IMR-90 (cell line): ENCODE data around the gene GSK3B. TPM values are rescaled to one million over a fixed set of nuclear protein-coding genes. Genes with fewer than 3 reads are reported as not detected.

Source experiments
- ATAC-seq: fragments of 200-7000 bp; cut with Tn5 transposase; 2 replicates; pipeline ENCODE4 v1.9.1; 2020; ENCODE audit warnings: low read depth, mild to moderate bottlenecking, moderate library complexity
- BruUV-seq: library from RNA; stranded (reverse); fragments of 400-500 nt; replicated peaks from 2 replicates; lab custom pipeline; 2021; lab: Mats Ljungman, UMichigan
- CTCF ChIA-PET: fragments of 300-600 bp; formaldehyde crosslinking; extraction: SDS; loops from one replicate; lab custom pipeline; 2021; ENCODE audit warnings: antibody characterized with exemption; lab: Yijun Ruan, JAX
- POLR2A ChIA-PET: fragments of 300-600 bp; sonication (Branson Sonifier 250); formaldehyde crosslinking; loops from one replicate; lab custom pipeline; 2022; ENCODE audit warnings: antibody characterized with exemption; ENCODE audit not compliant: unreplicated experiment; lab: Charles Lee
- DNase-seq: peaks from one replicate; pipeline ENCODE4 v3.0.0; 2013
- H2AFZ ChIP-seq: replicated peaks from 2 replicates; pipeline ENCODE3; 2013; ENCODE audit warnings: low read length, mild to moderate bottlenecking; ENCODE audit not compliant: poor library complexity
- H2AK5ac ChIP-seq: 2 replicates; pipeline ENCODE4 v1.6.1; 2013; ENCODE audit warnings: low read depth, low read length, inconsistent platforms
- H2AK9ac ChIP-seq: replicated peaks from 2 replicates; pipeline ENCODE3; 2013; ENCODE audit warnings: mild to moderate bottlenecking, low read depth, low read length, moderate library complexity; ENCODE audit not compliant: poor library complexity
- H2BK120ac ChIP-seq: 2 replicates; pipeline ENCODE4 v1.6.1; 2013; ENCODE audit warnings: low read depth, low read length, inconsistent platforms
- H2BK15ac ChIP-seq: 3 replicates; pipeline ENCODE4 v1.6.1; 2013; ENCODE audit warnings: low read depth, low read length, inconsistent platforms
- H2BK20ac ChIP-seq: 2 replicates; pipeline ENCODE4 v1.6.1; 2013; ENCODE audit warnings: low read depth, mild to moderate bottlenecking, inconsistent platforms, low read length, moderate library complexity
- H2BK5ac ChIP-seq: 2 replicates; pipeline ENCODE4 v1.6.1; 2013; ENCODE audit warnings: mild to moderate bottlenecking, low read depth, low read length, inconsistent platforms; ENCODE audit not compliant: poor library complexity, severe bottlenecking
- H3K14ac ChIP-seq: replicated peaks from 2 replicates; pipeline ENCODE4 v1.6.1; 2013; ENCODE audit warnings: low read depth, low read length, inconsistent platforms
- H3K18ac ChIP-seq: 2 replicates; pipeline ENCODE4 v1.6.1; 2013; ENCODE audit warnings: low read depth, low read length, control low read depth
- H3K23ac ChIP-seq: 2 replicates; pipeline ENCODE4 v1.6.1; 2013; ENCODE audit warnings: low read depth, low read length, inconsistent platforms
- H3K27ac ChIP-seq: 2 replicates; pipeline ENCODE4 v1.5.1; 2013; ENCODE audit warnings: mild to moderate bottlenecking, control low read depth, low read length; ENCODE audit not compliant: insufficient read depth
- H3K27me3 ChIP-seq: 2 replicates; pipeline ENCODE4 v1.6.1; 2013; ENCODE audit warnings: low read length; ENCODE audit not compliant: control insufficient read depth, insufficient read depth
- H3K36me3 ChIP-seq: 2 replicates; pipeline ENCODE4 v1.6.1; 2013; ENCODE audit warnings: low read length, mixed read lengths; ENCODE audit not compliant: control insufficient read depth, insufficient read depth
- H3K4ac ChIP-seq: 2 replicates; pipeline ENCODE4 v1.6.1; 2013; ENCODE audit warnings: low read depth, low read length, inconsistent platforms
- H3K4me1 ChIP-seq: 2 replicates; pipeline ENCODE4 v1.6.1; 2013; ENCODE audit warnings: low read length, mixed read lengths; ENCODE audit not compliant: control insufficient read depth, insufficient read depth
- H3K4me2 ChIP-seq: 2 replicates; pipeline ENCODE4 v1.6.1; 2013; ENCODE audit warnings: low read depth, mild to moderate bottlenecking, control low read depth, low read length, moderate library complexity
- H3K4me3 ChIP-seq: 2 replicates; pipeline ENCODE4 v1.5.1; 2013; ENCODE audit warnings: low read depth, mild to moderate bottlenecking, control low read depth, low read length, moderate library complexity; ENCODE audit not compliant: insufficient read depth
- H3K56ac ChIP-seq: 2 replicates; pipeline ENCODE4 v1.6.1; 2013; ENCODE audit warnings: low read length, inconsistent platforms; ENCODE audit not compliant: insufficient read depth; ENCODE audit errors: extremely low read depth
- H3K79me1 ChIP-seq, 2 experiments: 2 replicates each; pipeline ENCODE4 v1.6.1; 2013; ENCODE audit warnings: low read length in 2 of 2, inconsistent platforms in 1 of 2, low read depth in 1 of 2
- H3K9ac ChIP-seq: 2 replicates; pipeline ENCODE4 v1.6.1; 2013; ENCODE audit warnings: low read depth, low read length, control low read depth
- H3K9me1 ChIP-seq: 2 replicates; pipeline ENCODE4 v1.6.1; 2013; ENCODE audit warnings: low read length, inconsistent platforms; ENCODE audit not compliant: insufficient read depth
- H3K9me3 ChIP-seq: 2 replicates; pipeline ENCODE4 v1.6.1; 2013; ENCODE audit warnings: low read length; ENCODE audit not compliant: control insufficient read depth, insufficient read depth
- H4K20me1 ChIP-seq: 2 replicates; pipeline ENCODE4 v1.6.1; 2013; ENCODE audit warnings: low read length, inconsistent platforms; ENCODE audit not compliant: insufficient read depth
- H4K5ac ChIP-seq: 2 replicates; pipeline ENCODE4 v1.6.1; 2013; ENCODE audit warnings: mild to moderate bottlenecking, low read depth, low read length, control low read depth
- H4K8ac ChIP-seq, 2 experiments: 2 replicates each; pipeline ENCODE4 v1.6.1; 2013; ENCODE audit warnings: low read depth in 2 of 2, low read length in 2 of 2, control low read depth in 1 of 2, inconsistent platforms in 1 of 2
- H4K91ac ChIP-seq: 2 replicates; pipeline ENCODE4 v1.6.1; 2013; ENCODE audit warnings: low read depth, low read length, inconsistent platforms; ENCODE audit not compliant: insufficient read depth
- BHLHE40 ChIP-seq: fragments of 150-350 bp; IDR thresholded peaks from 2 replicates; pipeline ENCODE4 v1.6.1; 2016; ENCODE audit warnings: mild to moderate bottlenecking, low read depth, low read length
- CEBPB ChIP-seq: IDR thresholded peaks from 2 replicates; pipeline ENCODE4 v1.6.1; 2012; ENCODE audit warnings: low read depth, low read length, improper control_type of control experiment
- CHD1 ChIP-seq: IDR thresholded peaks from 2 replicates; pipeline ENCODE4 v1.6.1; 2012; ENCODE audit warnings: low read depth, low read length, improper control_type of control experiment
- CTCF ChIP-seq: conservative IDR thresholded peaks from 2 replicates; pipeline ENCODE4 v1.5.1; 2012; ENCODE audit warnings: mild to moderate bottlenecking, low read depth, low read length, improper control_type of control experiment
- ELK1 ChIP-seq: fragments of 150-350 bp; IDR thresholded peaks from 2 replicates; pipeline ENCODE4 v1.6.1; 2016; ENCODE audit warnings: low read depth, mild to moderate bottlenecking, low read length, moderate library complexity, borderline replicate concordance
- FOS ChIP-seq: fragments of 150-350 bp; IDR thresholded peaks from 2 replicates; pipeline ENCODE4 v1.6.1; 2016; ENCODE audit warnings: low read depth, low read length
- MAFK ChIP-seq: IDR thresholded peaks from 2 replicates; pipeline ENCODE4 v1.6.1; 2012; ENCODE audit warnings: low read depth, low read length, improper control_type of control experiment
- MAZ ChIP-seq: IDR thresholded peaks from 2 replicates; pipeline ENCODE4 v1.6.1; 2012; ENCODE audit warnings: low read depth, mild to moderate bottlenecking, low read length, improper control_type of control experiment, moderate library complexity, borderline replicate concordance
- MXI1 ChIP-seq: IDR thresholded peaks from 2 replicates; pipeline ENCODE4 v1.6.1; 2012; ENCODE audit warnings: low read depth, mild to moderate bottlenecking, low read length, moderate library complexity, borderline replicate concordance
- NFE2L2 ChIP-seq: fragments of 150-350 bp; IDR thresholded peaks from 2 replicates; pipeline ENCODE4 v1.6.1; 2016; ENCODE audit warnings: low read depth, mild to moderate bottlenecking, low read length
- POLR2A ChIP-seq: IDR thresholded peaks from 2 replicates; pipeline ENCODE4 v1.6.1; 2012; ENCODE audit warnings: mild to moderate bottlenecking, low read depth, low read length
- RAD21 ChIP-seq: IDR thresholded peaks from 2 replicates; pipeline ENCODE4 v1.6.1; 2012; ENCODE audit warnings: low read length, improper control_type of control experiment
- RCOR1 ChIP-seq: IDR thresholded peaks from 2 replicates; pipeline ENCODE4 v1.6.1; 2012; ENCODE audit warnings: mild to moderate bottlenecking, low read length, improper control_type of control experiment; ENCODE audit not compliant: insufficient replicate concordance
- RFX5 ChIP-seq: IDR thresholded peaks from 2 replicates; pipeline ENCODE4 v1.8.0; 2012; ENCODE audit warnings: low read depth, mild to moderate bottlenecking, low read length, moderate library complexity
- SMC3 ChIP-seq: fragments of 150-350 bp; IDR thresholded peaks from 2 replicates; pipeline ENCODE4 v1.6.1; 2016; ENCODE audit warnings: low read depth, mild to moderate bottlenecking, antibody characterized with exemption, low read length, moderate library complexity
- USF2 ChIP-seq: fragments of 150-350 bp; IDR thresholded peaks from 2 replicates; pipeline ENCODE4 v1.6.1; 2017; ENCODE audit warnings: mild to moderate bottlenecking, antibody characterized with exemption, low read length, low read depth
- WGBS, 2 experiments: methylation state at CpG; one replicate each; pipeline versions ENCODE4 v1.1.5 to v1.1.7; 2013; ENCODE audit warnings: missing lambda C conversion rate in 2 of 2; ENCODE audit not compliant: insufficient read length in 1 of 2; ENCODE audit errors: extremely low coverage in 2 of 2; 5-methylcytosine and 5-hydroxymethylcytosine counted together
- dilution Hi-C: fragments of 300-500 bp; cut with HindIII; formaldehyde crosslinking; loops from one replicate; pipeline ENCODE4 v1.14.3; 2018; ENCODE audit warnings: low sequenced_read_pairs; ENCODE audit not compliant: unreplicated experiment
- in situ Hi-C: fragments of 300-500 bp; cut with MboI; formaldehyde crosslinking; loops from 3 replicates; pipeline ENCODE4 v1.14.3; 2019; ENCODE audit warnings: low sequenced_read_pairs, inconsistent platforms, mixed read lengths
- intact Hi-C: fragments of 100-400 bp; cut with micrococcal nuclease; formaldehyde crosslinking; loops from 2 replicates; pipeline ENCODE4 v1.10.0; 2022
- polyA plus RNA-seq, 3 experiments: library from polyadenylated mRNA; depleted of rRNA; stranded (reverse); fragments of >200 nt; gene quantifications; 2 replicates each; pipeline ENCODE4 v1.2.3, GENCODE V29; 2012; ENCODE audit warnings: low replicate concordance in 1 of 3
- total RNA-seq: library from RNA; depleted of rRNA; stranded (reverse); fragments of >200 nt; gene quantifications from 2 replicates; pipeline ENCODE4 v1.2.3, GENCODE V29; 2012

GSK3B gene
- total and polyA plus RNA-seq, 2 of the 4 experiments (the other 2 are of a cell fraction), result 19.2 to 33.2 TPM

GRCh38 chr3:119880966-119881365 is 213.3 kb downstream of the GSK3B start:
- peaks cover 0 to 10% of the 10 kb centered on the region in 2 experiments; a peak in 2 of 4 replicates for H3K79me1 ChIP-seq
- H3K4me2 ChIP-seq, result no peak overlapping the region
- no peak overlapping the region for H3K27ac ChIP-seq
- no peaks in the 10 kb centered on the region for H3K9me1 ChIP-seq
- H3K14ac ChIP-seq, result no peak overlapping the region
- no peak overlapping the region for H3K4me3 ChIP-seq
- CTCF ChIA-PET, result no interaction called here
- no peak overlapping the region for H4K5ac ChIP-seq
- H2AK9ac ChIP-seq, result no peak overlapping the region
- dilution Hi-C loops, result no loop called here
- H3K18ac ChIP-seq, result no peak overlapping the region
- intact Hi-C loops, result no loop called here
- no peak overlapping the region for H2BK15ac ChIP-seq
- in situ Hi-C loops, result no loop called here
- H3K9ac ChIP-seq, result no peak overlapping the region
- H2AK5ac ChIP-seq, result no peak overlapping the region
- no peak overlapping the region for H2AFZ ChIP-seq
- WGBS, 2 experiments, result no CpG with 5 or more reads among the region's 1 CpG
- DNase-seq, result peak; percentile 62
- no peaks in the 10 kb centered on the region for H3K9me3 ChIP-seq
- no peak overlapping the region for H4K8ac ChIP-seq
- no peak overlapping the region for H3K23ac ChIP-seq
- H3K4ac ChIP-seq, result no peak overlapping the region
- no peaks in the 10 kb centered on the region for H3K4me1 ChIP-seq
- no peak overlapping the region for H2BK120ac ChIP-seq
- H4K91ac ChIP-seq, result no peak overlapping the region
- H3K36me3 ChIP-seq, result 0 out of 2 replicates have a peak, but pooled peaks cover 7% of the 10 kb centered on the region
- no peak overlapping the region for H2BK5ac ChIP-seq
- TF ChIP-seq RAD21, result no peak
- TF ChIP-seq ELK1, result no peak
- no peak for TF ChIP-seq CTCF
- TF ChIP-seq USF2, result no peak
- TF ChIP-seq MXI1, result no peak
- no peak for TF ChIP-seq RCOR1
- TF ChIP-seq RFX5, result no peak
- no peak for TF ChIP-seq MAZ
- TF ChIP-seq NFE2L2, result no peak
- TF ChIP-seq POLR2A, result no peak
- no peak for TF ChIP-seq CHD1
- TF ChIP-seq BHLHE40, result no peak
- no peak for TF ChIP-seq FOS
- TF ChIP-seq SMC3, result no peak
- no peak for TF ChIP-seq MAFK
- no peak for TF ChIP-seq CEBPB
- ATAC-seq, result peak; percentile 56; the same call in 1 of the 2 replicates
- no peak overlapping the region for H2BK20ac ChIP-seq
- H3K56ac ChIP-seq, result no peak overlapping the region
- BruUV-seq, result no TSS peak
- POLR2A ChIA-PET, result no interaction called here
- H3K27me3 ChIP-seq, result no peaks in the 10 kb centered on the region
- no peaks in the 10 kb centered on the region; the same call in 1 of the 2 replicates for H4K20me1 ChIP-seq
